Spleen (tissue), 7 donors: Measurements from ENCODE around the gene RNF227.

Experiments
- POLR2A ChIP-seq, 3 donors: fragments of 450-650 bp; IDR thresholded peaks; one replicate each; pipeline ENCODE4 v1.5.1; 2017; ENCODE audit warnings: antibody characterized with exemption in 3 of 3, mild to moderate bottlenecking in 1 of 3
- POLR2AphosphoS5 ChIP-seq, 3 donors: sonication (generic); formaldehyde crosslinking; IDR thresholded peaks; one replicate each; pipeline ENCODE4 v1.5.1; 2017; ENCODE audit warnings: antibody characterized with exemption in 3 of 3
- TF ChIP-seq, protein P1 (sequence below), 11 experiments: fragments of 200-600 bp in 7 of 11; fragments of 450-650 bp in 4 of 11; sonication (generic) in 4 of 11; IDR thresholded peaks in 8 of 11; conservative IDR thresholded peaks in 3 of 11; 1 replicate in 7 of 11; 2 replicates in 4 of 11; pipeline versions ENCODE4 v1.4.0 to v1.8.0; 2016 to 2021; ENCODE audit warnings: antibody characterized with exemption in 11 of 11, inconsistent platforms in 4 of 11, mild to moderate bottlenecking in 1 of 11
- donor health status: DM: no; HTN: no; CAD: no; lungs with moderate emphysema.
- donor health status: DM: no; HTN: no; CAD: no.
- donor health status: DM: no; HTN: no; CAD: no.

GRCh38 chr17:7894226-7894625 is 21.9 kb downstream of the RNF227 start:
- TF ChIP-seq, protein P1, sequence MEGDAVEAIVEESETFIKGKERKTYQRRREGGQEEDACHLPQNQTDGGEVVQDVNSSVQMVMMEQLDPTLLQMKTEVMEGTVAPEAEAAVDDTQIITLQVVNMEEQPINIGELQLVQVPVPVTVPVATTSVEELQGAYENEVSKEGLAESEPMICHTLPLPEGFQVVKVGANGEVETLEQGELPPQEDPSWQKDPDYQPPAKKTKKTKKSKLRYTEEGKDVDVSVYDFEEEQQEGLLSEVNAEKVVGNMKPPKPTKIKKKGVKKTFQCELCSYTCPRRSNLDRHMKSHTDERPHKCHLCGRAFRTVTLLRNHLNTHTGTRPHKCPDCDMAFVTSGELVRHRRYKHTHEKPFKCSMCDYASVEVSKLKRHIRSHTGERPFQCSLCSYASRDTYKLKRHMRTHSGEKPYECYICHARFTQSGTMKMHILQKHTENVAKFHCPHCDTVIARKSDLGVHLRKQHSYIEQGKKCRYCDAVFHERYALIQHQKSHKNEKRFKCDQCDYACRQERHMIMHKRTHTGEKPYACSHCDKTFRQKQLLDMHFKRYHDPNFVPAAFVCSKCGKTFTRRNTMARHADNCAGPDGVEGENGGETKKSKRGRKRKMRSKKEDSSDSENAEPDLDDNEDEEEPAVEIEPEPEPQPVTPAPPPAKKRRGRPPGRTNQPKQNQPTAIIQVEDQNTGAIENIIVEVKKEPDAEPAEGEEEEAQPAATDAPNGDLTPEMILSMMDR (IDR thresholded peaks at IDR 0.05 in 8 of 11, conservative IDR thresholded peaks at IDR 0.05 in 3 of 11): no peak
- no peak for TF ChIP-seq POLR2AphosphoS5 (IDR thresholded peaks at IDR 0.05)
- no peak for TF ChIP-seq POLR2A (IDR thresholded peaks at IDR 0.05)
